NB4 (cell line): ENCODE results near the gene UBE2I.

Experiments
- DNase-seq: peaks from one replicate; pipeline ENCODE4 v3.0.0; 2010; ENCODE audit warnings: low read depth
- H3K4me3 ChIP-seq: one replicate; pipeline ENCODE4 v1.5.1; 2011; ENCODE audit warnings: mild to moderate bottlenecking, low read depth, low read length, moderate library complexity
- CTCF ChIP-seq: IDR thresholded peaks from one replicate; pipeline ENCODE4 v1.5.1; 2012; ENCODE audit warnings: low read depth, low read length
- MAX ChIP-seq: IDR thresholded peaks from 2 replicates; pipeline ENCODE4 v1.6.1; 2011; ENCODE audit warnings: low read depth, low read length
- MYC ChIP-seq: IDR thresholded peaks from 2 replicates; pipeline ENCODE4 v1.6.1; 2011; ENCODE audit warnings: low read depth, low read length
- POLR2A ChIP-seq: IDR thresholded peaks from 2 replicates; pipeline ENCODE4 v1.6.1; 2011; ENCODE audit warnings: mild to moderate bottlenecking; ENCODE audit not compliant: insufficient read length; ENCODE audit errors: extremely low read depth

The UBE2I gene

GRCh38 chr16:1342526-1343427 lies 33.3 kb downstream of the UBE2I start:
- H3K4me3 ChIP-seq: no peak overlapping the region
- TF ChIP-seq MYC: no peak; the same call in 1 of the 2 replicates
- no peak; the same call in 1 of the 2 replicates for TF ChIP-seq MAX
- TF ChIP-seq CTCF: no peak
- TF ChIP-seq POLR2A: no peak
- peak; percentile 94 for DNase-seq

GRCh38 chr16:1343428-1344242 lies 34.2 kb downstream of the UBE2I start:
- H3K4me3 ChIP-seq: no peak overlapping the region
- TF ChIP-seq MYC: no peak
- no peak for TF ChIP-seq POLR2A
- TF ChIP-seq MAX: no peak
- no peak for TF ChIP-seq CTCF
- DNase-seq: peak; percentile 26

- no peak overlapping the region for H3K4me3 ChIP-seq
- no peak for TF ChIP-seq CTCF
- no peak for TF ChIP-seq POLR2A
- no peak for TF ChIP-seq MAX
- no peak for TF ChIP-seq MYC
- DNase-seq: no peak
These were observed 35.1 kb downstream of the UBE2I start for GRCh38 chr16:1344499-1344898.

GRCh38 chr16:1345087-1345486 lies 35.7 kb downstream of the UBE2I start:
- DNase-seq: peak; percentile 31
- no peak overlapping the region for H3K4me3 ChIP-seq
- no peak for TF ChIP-seq CTCF
- no peak for TF ChIP-seq POLR2A
- TF ChIP-seq MYC: no peak
- TF ChIP-seq MAX: no peak

- DNase-seq: no peak
- H3K4me3 ChIP-seq: no peak overlapping the region
- TF ChIP-seq MAX (no peak), CTCF (no peak), POLR2A (no peak), MYC (no peak)
These were observed 36.4 kb downstream of the UBE2I start for GRCh38 chr16:1345651-1346421.
